ENCODE data around the gene MLC1.

DNA sequence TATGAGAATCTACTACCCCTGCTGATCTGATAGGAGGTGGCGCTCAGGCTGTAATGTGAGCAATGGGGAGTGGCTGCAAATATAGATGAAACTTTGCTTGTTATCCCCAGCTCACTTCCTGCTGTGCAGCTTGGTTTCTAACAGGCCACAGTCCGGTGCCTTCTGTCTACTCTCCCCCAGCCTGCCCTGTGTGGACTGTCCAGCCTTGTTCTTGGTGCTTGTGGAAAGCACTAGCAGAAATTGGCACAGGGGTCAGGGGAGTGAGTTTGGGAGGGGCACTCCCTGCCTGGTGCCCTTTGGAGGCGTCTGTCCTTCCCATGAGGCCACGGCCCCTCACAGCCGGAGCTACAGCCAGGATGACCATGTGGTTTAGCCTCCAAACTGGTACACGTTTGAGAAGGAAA lies 18.9 kb upstream of the MLC1 start:
- TF ChIP-seq, protein P1, sequence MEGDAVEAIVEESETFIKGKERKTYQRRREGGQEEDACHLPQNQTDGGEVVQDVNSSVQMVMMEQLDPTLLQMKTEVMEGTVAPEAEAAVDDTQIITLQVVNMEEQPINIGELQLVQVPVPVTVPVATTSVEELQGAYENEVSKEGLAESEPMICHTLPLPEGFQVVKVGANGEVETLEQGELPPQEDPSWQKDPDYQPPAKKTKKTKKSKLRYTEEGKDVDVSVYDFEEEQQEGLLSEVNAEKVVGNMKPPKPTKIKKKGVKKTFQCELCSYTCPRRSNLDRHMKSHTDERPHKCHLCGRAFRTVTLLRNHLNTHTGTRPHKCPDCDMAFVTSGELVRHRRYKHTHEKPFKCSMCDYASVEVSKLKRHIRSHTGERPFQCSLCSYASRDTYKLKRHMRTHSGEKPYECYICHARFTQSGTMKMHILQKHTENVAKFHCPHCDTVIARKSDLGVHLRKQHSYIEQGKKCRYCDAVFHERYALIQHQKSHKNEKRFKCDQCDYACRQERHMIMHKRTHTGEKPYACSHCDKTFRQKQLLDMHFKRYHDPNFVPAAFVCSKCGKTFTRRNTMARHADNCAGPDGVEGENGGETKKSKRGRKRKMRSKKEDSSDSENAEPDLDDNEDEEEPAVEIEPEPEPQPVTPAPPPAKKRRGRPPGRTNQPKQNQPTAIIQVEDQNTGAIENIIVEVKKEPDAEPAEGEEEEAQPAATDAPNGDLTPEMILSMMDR (IDR thresholded peaks at IDR 0.05; ENCODE audit: insufficient read depth, low read depth, low read length), result no peak
- TF ChIP-seq EZH2 (IDR thresholded peaks at IDR 0.05; ENCODE audit: insufficient read depth, low read length), result no peak
